IMR-90 (cell line): ENCODE results near the gene CDC42EP4. TPM values are rescaled to one million over a fixed set of nuclear protein-coding genes. Genes with fewer than 3 reads are reported as not detected.
A peak's percentile ranks its signal among the peaks of the same experiment; 100 is the strongest.

Experiments
- ATAC-seq: fragments of 200-7000 bp; cut with Tn5 transposase; 2 replicates; pipeline ENCODE4 v1.9.1; 2020; ENCODE audit warnings: low read depth, mild to moderate bottlenecking, moderate library complexity
- BruUV-seq: library from RNA; stranded (reverse); fragments of 400-500 nt; replicated peaks from 2 replicates; lab custom pipeline; 2021; lab: Mats Ljungman, UMichigan
- CTCF ChIA-PET: fragments of 300-600 bp; formaldehyde crosslinking; extraction: SDS; loops from one replicate; lab custom pipeline; 2021; ENCODE audit warnings: antibody characterized with exemption; lab: Yijun Ruan, JAX
- POLR2A ChIA-PET: fragments of 300-600 bp; sonication (Branson Sonifier 250); formaldehyde crosslinking; loops from one replicate; lab custom pipeline; 2022; ENCODE audit warnings: antibody characterized with exemption; ENCODE audit not compliant: unreplicated experiment; lab: Charles Lee
- DNase-seq: peaks from one replicate; pipeline ENCODE4 v3.0.0; 2013
- H2AFZ ChIP-seq: replicated peaks from 2 replicates; pipeline ENCODE3; 2013; ENCODE audit warnings: low read length, mild to moderate bottlenecking; ENCODE audit not compliant: poor library complexity
- H2AK5ac ChIP-seq: 2 replicates; pipeline ENCODE4 v1.6.1; 2013; ENCODE audit warnings: low read depth, low read length, inconsistent platforms
- H2AK9ac ChIP-seq: replicated peaks from 2 replicates; pipeline ENCODE3; 2013; ENCODE audit warnings: mild to moderate bottlenecking, low read depth, low read length, moderate library complexity; ENCODE audit not compliant: poor library complexity
- H2BK120ac ChIP-seq: 2 replicates; pipeline ENCODE4 v1.6.1; 2013; ENCODE audit warnings: low read depth, low read length, inconsistent platforms
- H2BK15ac ChIP-seq: 3 replicates; pipeline ENCODE4 v1.6.1; 2013; ENCODE audit warnings: low read depth, low read length, inconsistent platforms
- H2BK20ac ChIP-seq: 2 replicates; pipeline ENCODE4 v1.6.1; 2013; ENCODE audit warnings: low read depth, mild to moderate bottlenecking, inconsistent platforms, low read length, moderate library complexity
- H2BK5ac ChIP-seq: 2 replicates; pipeline ENCODE4 v1.6.1; 2013; ENCODE audit warnings: mild to moderate bottlenecking, low read depth, low read length, inconsistent platforms; ENCODE audit not compliant: poor library complexity, severe bottlenecking
- H3K14ac ChIP-seq: replicated peaks from 2 replicates; pipeline ENCODE4 v1.6.1; 2013; ENCODE audit warnings: low read depth, low read length, inconsistent platforms
- H3K18ac ChIP-seq: 2 replicates; pipeline ENCODE4 v1.6.1; 2013; ENCODE audit warnings: low read depth, low read length, control low read depth
- H3K23ac ChIP-seq: 2 replicates; pipeline ENCODE4 v1.6.1; 2013; ENCODE audit warnings: low read depth, low read length, inconsistent platforms
- H3K27ac ChIP-seq: 2 replicates; pipeline ENCODE4 v1.5.1; 2013; ENCODE audit warnings: mild to moderate bottlenecking, control low read depth, low read length; ENCODE audit not compliant: insufficient read depth
- H3K27me3 ChIP-seq: 2 replicates; pipeline ENCODE4 v1.6.1; 2013; ENCODE audit warnings: low read length; ENCODE audit not compliant: control insufficient read depth, insufficient read depth
- H3K36me3 ChIP-seq: 2 replicates; pipeline ENCODE4 v1.6.1; 2013; ENCODE audit warnings: low read length, mixed read lengths; ENCODE audit not compliant: control insufficient read depth, insufficient read depth
- H3K4ac ChIP-seq: 2 replicates; pipeline ENCODE4 v1.6.1; 2013; ENCODE audit warnings: low read depth, low read length, inconsistent platforms
- H3K4me1 ChIP-seq: 2 replicates; pipeline ENCODE4 v1.6.1; 2013; ENCODE audit warnings: low read length, mixed read lengths; ENCODE audit not compliant: control insufficient read depth, insufficient read depth
- H3K4me2 ChIP-seq: 2 replicates; pipeline ENCODE4 v1.6.1; 2013; ENCODE audit warnings: low read depth, mild to moderate bottlenecking, control low read depth, low read length, moderate library complexity
- H3K4me3 ChIP-seq: 2 replicates; pipeline ENCODE4 v1.5.1; 2013; ENCODE audit warnings: low read depth, mild to moderate bottlenecking, control low read depth, low read length, moderate library complexity; ENCODE audit not compliant: insufficient read depth
- H3K56ac ChIP-seq: 2 replicates; pipeline ENCODE4 v1.6.1; 2013; ENCODE audit warnings: low read length, inconsistent platforms; ENCODE audit not compliant: insufficient read depth; ENCODE audit errors: extremely low read depth
- H3K79me1 ChIP-seq, 2 experiments: 2 replicates each; pipeline ENCODE4 v1.6.1; 2013; ENCODE audit warnings: low read length in 2 of 2, inconsistent platforms in 1 of 2, low read depth in 1 of 2
- H3K9ac ChIP-seq: 2 replicates; pipeline ENCODE4 v1.6.1; 2013; ENCODE audit warnings: low read depth, low read length, control low read depth
- H3K9me1 ChIP-seq: 2 replicates; pipeline ENCODE4 v1.6.1; 2013; ENCODE audit warnings: low read length, inconsistent platforms; ENCODE audit not compliant: insufficient read depth
- H3K9me3 ChIP-seq: 2 replicates; pipeline ENCODE4 v1.6.1; 2013; ENCODE audit warnings: low read length; ENCODE audit not compliant: control insufficient read depth, insufficient read depth
- H4K20me1 ChIP-seq: 2 replicates; pipeline ENCODE4 v1.6.1; 2013; ENCODE audit warnings: low read length, inconsistent platforms; ENCODE audit not compliant: insufficient read depth
- H4K5ac ChIP-seq: 2 replicates; pipeline ENCODE4 v1.6.1; 2013; ENCODE audit warnings: mild to moderate bottlenecking, low read depth, low read length, control low read depth
- H4K8ac ChIP-seq, 2 experiments: 2 replicates each; pipeline ENCODE4 v1.6.1; 2013; ENCODE audit warnings: low read depth in 2 of 2, low read length in 2 of 2, control low read depth in 1 of 2, inconsistent platforms in 1 of 2
- H4K91ac ChIP-seq: 2 replicates; pipeline ENCODE4 v1.6.1; 2013; ENCODE audit warnings: low read depth, low read length, inconsistent platforms; ENCODE audit not compliant: insufficient read depth
- BHLHE40 ChIP-seq: fragments of 150-350 bp; IDR thresholded peaks from 2 replicates; pipeline ENCODE4 v1.6.1; 2016; ENCODE audit warnings: mild to moderate bottlenecking, low read depth, low read length
- CEBPB ChIP-seq: IDR thresholded peaks from 2 replicates; pipeline ENCODE4 v1.6.1; 2012; ENCODE audit warnings: low read depth, low read length, improper control_type of control experiment
- FOS ChIP-seq: fragments of 150-350 bp; IDR thresholded peaks from 2 replicates; pipeline ENCODE4 v1.6.1; 2016; ENCODE audit warnings: low read depth, low read length
- WGBS, 2 experiments: methylation state at CpG; one replicate each; pipeline versions ENCODE4 v1.1.5 to v1.1.7; 2013; ENCODE audit warnings: missing lambda C conversion rate in 2 of 2; ENCODE audit not compliant: insufficient read length in 1 of 2; ENCODE audit errors: extremely low coverage in 2 of 2; 5-methylcytosine and 5-hydroxymethylcytosine counted together
- dilution Hi-C: fragments of 300-500 bp; cut with HindIII; formaldehyde crosslinking; loops from one replicate; pipeline ENCODE4 v1.14.3; 2018; ENCODE audit warnings: low sequenced_read_pairs; ENCODE audit not compliant: unreplicated experiment
- in situ Hi-C: fragments of 300-500 bp; cut with MboI; formaldehyde crosslinking; loops from 3 replicates; pipeline ENCODE4 v1.14.3; 2019; ENCODE audit warnings: low sequenced_read_pairs, inconsistent platforms, mixed read lengths
- intact Hi-C: fragments of 100-400 bp; cut with micrococcal nuclease; formaldehyde crosslinking; loops from 2 replicates; pipeline ENCODE4 v1.10.0; 2022
- polyA plus RNA-seq, 3 experiments: library from polyadenylated mRNA; depleted of rRNA; stranded (reverse); fragments of >200 nt; gene quantifications; 2 replicates each; pipeline ENCODE4 v1.2.3, GENCODE V29; 2012; ENCODE audit warnings: low replicate concordance in 1 of 3
- total RNA-seq: library from RNA; depleted of rRNA; stranded (reverse); fragments of >200 nt; gene quantifications from 2 replicates; pipeline ENCODE4 v1.2.3, GENCODE V29; 2012

CDC42EP4 gene
- total and polyA plus RNA-seq, 2 of the 4 experiments (the other 2 are of a cell fraction): 14.3 to 25.8 TPM

DNA sequence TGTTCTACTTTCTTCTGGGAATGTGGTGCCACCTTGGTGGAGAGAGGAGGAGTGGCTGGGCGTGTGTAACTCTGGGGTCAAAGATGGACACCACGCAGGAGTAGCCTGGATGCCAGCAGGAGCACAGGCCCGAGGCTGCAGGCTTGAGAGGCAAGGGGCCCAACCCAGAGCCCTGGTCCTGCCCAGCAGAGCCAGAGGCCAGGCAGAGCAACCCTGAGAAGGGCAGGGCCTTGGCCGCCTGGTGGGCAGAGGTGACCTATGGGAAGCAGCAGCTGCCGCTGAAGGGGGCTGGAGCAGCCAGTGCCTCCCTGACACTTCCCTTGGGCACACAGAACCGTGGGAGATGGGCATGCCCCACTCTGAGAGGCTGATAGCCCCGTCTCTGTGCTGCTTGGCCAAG, 32.1 kb downstream of the CDC42EP4 start:
- POLR2A ChIA-PET: no interaction called here
- BruUV-seq: no TSS peak
- ATAC-seq: no peak
- no peak overlapping the region for H3K18ac ChIP-seq
- CTCF ChIA-PET: no interaction called here
- no peak overlapping the region for H2BK20ac ChIP-seq
- no peak overlapping the region for H4K91ac ChIP-seq
- H3K27ac ChIP-seq: no peak overlapping the region
- H3K9me3 ChIP-seq: no peaks in the 10 kb centered on the region
- H3K4me2 ChIP-seq: no peak overlapping the region
- H4K8ac ChIP-seq: no peak overlapping the region
- H2BK5ac ChIP-seq: no peak overlapping the region
- WGBS, 2 experiments: 83% methylated on average over 3 of the region's 7 CpGs; no CpG with 5 or more reads in 1 of the 2 experiments
- H2BK15ac ChIP-seq: no peak overlapping the region
- no peak overlapping the region for H4K5ac ChIP-seq
- H3K4ac ChIP-seq: no peak overlapping the region
- dilution Hi-C loops: no loop called here
- 0 out of 2 replicates have a peak overlapping the region, but pooled peaks have one; percentile 46 for H2AK5ac ChIP-seq
- no peaks in the 10 kb centered on the region for H3K27me3 ChIP-seq
- peaks cover 14% of the 10 kb centered on the region for H4K20me1 ChIP-seq
- H2AK9ac ChIP-seq: peak overlapping the region; percentile 37
- no peaks in the 10 kb centered on the region; the same call in 1 of the 2 replicates for H3K9me1 ChIP-seq
- no peak for TF ChIP-seq FOS
- no peak for TF ChIP-seq CEBPB
- no peak for TF ChIP-seq BHLHE40
- H3K9ac ChIP-seq: no peak overlapping the region
- no peak overlapping the region for H2AFZ ChIP-seq
- no peak for DNase-seq
- H3K79me1 ChIP-seq: peaks cover 6 to 34% of the 10 kb centered on the region in 2 experiments
- peaks cover 19% of the 10 kb centered on the region for H3K36me3 ChIP-seq
- no peak overlapping the region for H2BK120ac ChIP-seq
- H3K4me1 ChIP-seq: peaks cover 7% of the 10 kb centered on the region; the same call in 1 of the 2 replicates
- no peak overlapping the region for H3K4me3 ChIP-seq
- no peak overlapping the region for H3K23ac ChIP-seq
- H3K14ac ChIP-seq: no peak overlapping the region
- intact Hi-C loops: no loop called here
- H3K56ac ChIP-seq: no peak overlapping the region
- in situ Hi-C loops: no loop called here
